ENCODE measurements around the gene PHACTR1.

The PHACTR1 gene

DNA sequence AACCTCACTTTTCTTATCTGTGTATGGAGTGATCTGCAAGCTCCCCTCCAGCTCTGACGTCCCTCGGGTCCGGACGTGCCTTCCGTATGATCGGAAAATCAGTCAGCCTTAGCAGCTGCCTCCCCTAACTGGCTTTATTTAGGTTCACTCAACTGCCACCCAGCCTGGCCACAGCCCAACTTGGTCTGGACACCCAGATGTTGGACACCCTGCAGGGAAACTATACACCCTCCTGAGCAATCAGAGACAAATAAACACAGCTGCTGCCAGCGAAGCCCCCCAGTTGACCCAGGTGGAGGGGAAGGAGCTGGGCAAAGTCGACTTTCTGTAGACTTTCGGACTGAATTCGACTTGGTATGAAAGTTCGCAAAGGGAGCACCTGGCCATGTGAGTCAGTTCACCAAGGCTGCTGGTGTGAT is 582.8 kb downstream of the PHACTR1 start:
- H3K36me3 ChIP-seq (ENCODE audit: insufficient read depth, low read length) = peaks cover 15% of the 10 kb centered on the region
- H3K9me2 ChIP-seq (ENCODE audit: low read depth, low read length) = no peaks in the 10 kb centered on the region
- H3K9ac ChIP-seq (ENCODE audit: low read length) = no peak overlapping the region
- H3K9me3 ChIP-seq (ENCODE audit: low read length) = no peaks in the 10 kb centered on the region
- TF ChIP-seq EZH2 (IDR thresholded peaks at IDR 0.05; ENCODE audit: borderline replicate concordance, low read length) = no peak
- TF ChIP-seq, protein P1, sequence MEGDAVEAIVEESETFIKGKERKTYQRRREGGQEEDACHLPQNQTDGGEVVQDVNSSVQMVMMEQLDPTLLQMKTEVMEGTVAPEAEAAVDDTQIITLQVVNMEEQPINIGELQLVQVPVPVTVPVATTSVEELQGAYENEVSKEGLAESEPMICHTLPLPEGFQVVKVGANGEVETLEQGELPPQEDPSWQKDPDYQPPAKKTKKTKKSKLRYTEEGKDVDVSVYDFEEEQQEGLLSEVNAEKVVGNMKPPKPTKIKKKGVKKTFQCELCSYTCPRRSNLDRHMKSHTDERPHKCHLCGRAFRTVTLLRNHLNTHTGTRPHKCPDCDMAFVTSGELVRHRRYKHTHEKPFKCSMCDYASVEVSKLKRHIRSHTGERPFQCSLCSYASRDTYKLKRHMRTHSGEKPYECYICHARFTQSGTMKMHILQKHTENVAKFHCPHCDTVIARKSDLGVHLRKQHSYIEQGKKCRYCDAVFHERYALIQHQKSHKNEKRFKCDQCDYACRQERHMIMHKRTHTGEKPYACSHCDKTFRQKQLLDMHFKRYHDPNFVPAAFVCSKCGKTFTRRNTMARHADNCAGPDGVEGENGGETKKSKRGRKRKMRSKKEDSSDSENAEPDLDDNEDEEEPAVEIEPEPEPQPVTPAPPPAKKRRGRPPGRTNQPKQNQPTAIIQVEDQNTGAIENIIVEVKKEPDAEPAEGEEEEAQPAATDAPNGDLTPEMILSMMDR (IDR thresholded peaks at IDR 0.05; ENCODE audit: low read length) = no peak
- H3K4me3 ChIP-seq (ENCODE audit: low read depth, low read length, poor library complexity, severe bottlenecking) = no peak overlapping the region
- H3F3A ChIP-seq (ENCODE audit: insufficient read depth, low read length) = no peaks in the 10 kb centered on the region
- H2AFZ ChIP-seq (ENCODE audit: low read length) = no peak overlapping the region
- H3K4me1 ChIP-seq (ENCODE audit: insufficient read depth, low read length, severe bottlenecking) = peaks cover 30% of the 10 kb centered on the region
- H3K79me2 ChIP-seq (ENCODE audit: insufficient read depth, low read length) = no peaks in the 10 kb centered on the region
- H3K27me3 ChIP-seq (ENCODE audit: insufficient read depth, low read length) = no peaks in the 10 kb centered on the region
- H3K4me2 ChIP-seq (ENCODE audit: low read length) = no peak overlapping the region
- no peaks in the 10 kb centered on the region for H4K20me1 ChIP-seq (ENCODE audit: insufficient read depth, low read length)
- no peak overlapping the region for H3K27ac ChIP-seq (ENCODE audit: low read depth, low read length, poor library complexity, severe bottlenecking)

DNA sequence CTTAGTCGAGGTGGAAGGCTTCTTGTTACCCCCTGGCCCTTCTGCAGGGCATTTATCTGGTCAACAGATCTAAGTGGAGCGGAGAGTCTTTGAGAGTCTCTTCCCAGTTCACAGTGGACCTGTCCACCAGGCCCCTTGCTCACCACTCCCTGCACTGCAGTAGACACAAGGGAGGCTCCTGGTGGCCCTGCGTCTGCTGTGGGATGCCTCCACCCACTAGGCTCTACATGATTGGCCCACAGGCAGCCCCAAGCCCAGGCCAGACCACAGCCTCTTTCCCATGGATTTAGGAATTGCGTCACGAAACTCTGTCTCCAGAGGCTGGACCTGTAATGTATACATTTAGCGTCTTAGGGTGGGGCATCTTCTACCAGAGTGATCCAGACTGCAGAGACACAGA is 583.4 kb downstream of the PHACTR1 start:
- no peak overlapping the region for H3K9ac ChIP-seq (ENCODE audit: low read length)
- H3K4me1 ChIP-seq (ENCODE audit: insufficient read depth, low read length, severe bottlenecking) = peaks cover 35% of the 10 kb centered on the region
- H3K36me3 ChIP-seq (ENCODE audit: insufficient read depth, low read length) = peaks cover 13% of the 10 kb centered on the region
- H3K4me3 ChIP-seq (ENCODE audit: low read depth, low read length, poor library complexity, severe bottlenecking) = no peak overlapping the region
- no peaks in the 10 kb centered on the region for H3K9me3 ChIP-seq (ENCODE audit: low read length)
- H3K4me2 ChIP-seq (ENCODE audit: low read length) = no peak overlapping the region
- no peaks in the 10 kb centered on the region for H3K79me2 ChIP-seq (ENCODE audit: insufficient read depth, low read length)
- no peak for TF ChIP-seq EZH2 (IDR thresholded peaks at IDR 0.05; ENCODE audit: borderline replicate concordance, low read length)
- TF ChIP-seq, protein P1 (IDR thresholded peaks at IDR 0.05; ENCODE audit: low read length) = no peak
- H3F3A ChIP-seq (ENCODE audit: insufficient read depth, low read length) = no peaks in the 10 kb centered on the region
- no peak overlapping the region for H3K27ac ChIP-seq (ENCODE audit: low read depth, low read length, poor library complexity, severe bottlenecking)
- H4K20me1 ChIP-seq (ENCODE audit: insufficient read depth, low read length) = no peaks in the 10 kb centered on the region
- H3K27me3 ChIP-seq (ENCODE audit: insufficient read depth, low read length) = no peaks in the 10 kb centered on the region
- H3K9me2 ChIP-seq (ENCODE audit: low read depth, low read length) = no peaks in the 10 kb centered on the region
- H2AFZ ChIP-seq (ENCODE audit: low read length) = no peak overlapping the region

DNA sequence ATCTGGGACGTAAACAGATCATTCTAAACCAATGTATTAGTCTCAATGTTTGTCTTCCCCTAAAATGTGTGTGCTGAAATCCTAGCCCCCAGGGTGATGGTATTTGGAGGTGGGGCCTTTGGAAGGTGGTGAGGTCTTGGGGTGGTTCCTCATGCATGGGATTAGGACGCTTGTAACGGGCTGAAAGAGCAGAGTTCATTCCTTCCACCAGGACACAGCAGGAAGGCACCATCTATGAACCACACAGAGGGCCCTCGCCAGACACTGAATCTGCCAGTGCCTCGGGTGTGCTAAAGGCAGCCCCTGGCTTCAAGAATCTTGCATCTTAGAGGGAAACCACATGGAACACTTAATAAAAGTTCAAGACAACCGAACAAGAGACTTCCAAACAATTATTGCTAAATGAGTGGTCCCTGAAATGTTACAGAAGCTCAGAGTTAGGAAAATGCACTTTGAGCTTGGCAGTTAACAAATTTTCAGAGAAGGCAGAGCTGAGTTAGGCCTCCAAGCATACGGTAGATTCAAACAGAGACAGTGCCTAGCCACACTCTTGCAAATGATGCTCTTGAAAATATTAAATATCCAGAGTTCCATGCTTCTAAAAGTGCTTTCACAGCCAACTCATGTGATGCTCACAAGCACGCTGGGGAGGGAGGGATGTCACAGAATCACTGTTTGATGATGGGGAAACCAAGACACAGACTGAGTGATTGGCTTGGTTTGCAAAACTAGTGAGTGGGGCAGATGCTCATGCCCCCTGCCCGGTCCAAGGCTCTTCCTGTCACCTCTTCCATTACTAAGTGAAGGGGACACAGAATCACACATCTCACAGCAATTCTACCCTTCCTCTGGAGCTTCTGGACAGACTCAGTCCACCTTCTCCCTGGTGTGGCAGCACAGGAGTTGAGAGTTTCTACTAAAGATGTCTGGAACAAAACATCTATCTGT is 584.4 kb downstream of the PHACTR1 start:
- no peaks in the 10 kb centered on the region for H3K79me2 ChIP-seq (ENCODE audit: insufficient read depth, low read length)
- no peak overlapping the region for H2AFZ ChIP-seq (ENCODE audit: low read length)
- no peaks in the 10 kb centered on the region for H3F3A ChIP-seq (ENCODE audit: insufficient read depth, low read length)
- no peak overlapping the region for H3K4me3 ChIP-seq (ENCODE audit: low read depth, low read length, poor library complexity, severe bottlenecking)
- H3K4me2 ChIP-seq (ENCODE audit: low read length) = no peak overlapping the region
- peaks cover 34% of the 10 kb centered on the region for H3K4me1 ChIP-seq (ENCODE audit: insufficient read depth, low read length, severe bottlenecking)
- peaks cover 18% of the 10 kb centered on the region for H3K36me3 ChIP-seq (ENCODE audit: insufficient read depth, low read length)
- no peak for TF ChIP-seq EZH2 (IDR thresholded peaks at IDR 0.05; ENCODE audit: borderline replicate concordance, low read length)
- TF ChIP-seq, protein P1 (IDR thresholded peaks at IDR 0.05; ENCODE audit: low read length) = no peak
- H3K9me3 ChIP-seq (ENCODE audit: low read length) = no peaks in the 10 kb centered on the region
- H4K20me1 ChIP-seq (ENCODE audit: insufficient read depth, low read length) = no peaks in the 10 kb centered on the region
- H3K27ac ChIP-seq (ENCODE audit: low read depth, low read length, poor library complexity, severe bottlenecking) = no peak overlapping the region
- no peak overlapping the region for H3K9ac ChIP-seq (ENCODE audit: low read length)
- no peaks in the 10 kb centered on the region for H3K9me2 ChIP-seq (ENCODE audit: low read depth, low read length)
- H3K27me3 ChIP-seq (ENCODE audit: insufficient read depth, low read length) = no peaks in the 10 kb centered on the region

All from OCI-LY1 (cell line).